KBM-7 (cell line): Measurements from ENCODE around the gene RNASEH2A.

Experiments used
- DNase-seq: peaks from one replicate; pipeline ENCODE4 v3.0.0-alpha.2; 2015
- in situ Hi-C: fragments of 300-500 bp; cut with MboI; formaldehyde crosslinking; loops from 2 replicates; pipeline ENCODE4 v1.14.3; 2020; ENCODE audit warnings: low sequenced_read_pairs, low pct_unique_long_range_greater_than_20kb, mixed read lengths

The RNASEH2A gene

GRCh38 chr19:12782174-12782423 is 24.3 kb upstream of the RNASEH2A start:
- in situ Hi-C loops, result no loop called here
- no peak for DNase-seq

- in situ Hi-C loops, result no loop called here
- DNase-seq, result peak; percentile 77
Measured at GRCh38 chr19:12782424-12783290, 23.7 kb upstream of the RNASEH2A start.

GRCh38 chr19:12783291-12783848 is 23.0 kb upstream of the RNASEH2A start:
- in situ Hi-C loops, result no loop called here
- DNase-seq, result no peak

GRCh38 chr19:12783849-12784393 is 22.5 kb upstream of the RNASEH2A start:
- no peak for DNase-seq
- in situ Hi-C loops, result no loop called here

DNA sequence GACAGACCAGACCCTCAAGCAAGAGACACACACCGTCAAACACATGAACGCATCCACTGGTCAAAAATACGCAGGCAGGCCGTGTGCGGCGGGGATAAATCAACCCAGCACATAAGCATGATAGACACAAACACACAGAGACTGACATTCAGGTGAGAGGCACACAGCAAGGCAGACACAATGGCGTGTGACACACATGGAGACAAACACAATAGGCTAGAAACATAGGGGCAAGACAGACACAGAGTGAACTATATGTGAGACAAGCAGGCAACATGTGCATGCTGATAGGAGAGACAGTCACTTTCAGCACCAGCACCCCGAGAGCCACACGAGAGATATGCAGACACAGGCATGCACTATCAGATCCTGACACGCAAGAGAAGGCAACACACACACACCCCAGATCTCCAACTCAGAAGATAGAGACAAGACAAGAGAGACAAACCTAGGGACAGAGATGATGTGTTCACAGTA is 22.0 kb upstream of the RNASEH2A start:
- in situ Hi-C loops, result no loop called here
- DNase-seq, result no peak

DNA sequence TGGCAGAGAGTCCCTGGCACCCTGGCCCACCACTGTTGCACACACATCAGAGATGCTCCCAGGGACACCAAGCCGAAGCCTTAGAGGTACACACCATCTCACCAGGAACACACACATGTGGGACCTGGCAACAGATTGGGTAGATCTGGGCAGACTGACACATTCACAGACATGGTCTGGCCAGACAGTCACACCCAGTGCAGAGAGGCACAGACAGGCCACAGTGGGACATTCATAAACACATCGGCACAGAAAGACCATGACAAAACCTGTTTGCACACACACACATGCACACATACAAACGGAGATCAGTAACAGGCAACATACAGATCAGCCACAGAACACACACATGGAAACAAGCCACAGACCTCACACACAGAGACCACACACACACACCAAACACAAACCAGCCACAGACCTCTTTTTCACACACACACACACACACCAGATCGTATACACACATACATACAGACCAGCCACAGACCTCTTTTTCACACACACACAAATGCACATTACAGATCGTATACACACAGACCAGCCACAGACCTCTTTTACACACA is 21.4 kb upstream of the RNASEH2A start:
- no peak for DNase-seq
- in situ Hi-C loops, result no loop called here

- in situ Hi-C loops, result no loop called here
- peak; percentile 62 for DNase-seq
Measured at GRCh38 chr19:12785431-12786031, 20.9 kb upstream of the RNASEH2A start.

- in situ Hi-C loops, result no loop called here
Measured at GRCh38 chr19:12786141-12786870, 20.1 kb upstream of the RNASEH2A start.

GRCh38 chr19:12786952-12787351 is 19.4 kb upstream of the RNASEH2A start:
- DNase-seq, result no peak
- in situ Hi-C loops, result no loop called here

More at GRCh38 chr19:12786141-12786870, 20.1 kb upstream of the RNASEH2A start:
- peak; percentile 67 for DNase-seq

DNA sequence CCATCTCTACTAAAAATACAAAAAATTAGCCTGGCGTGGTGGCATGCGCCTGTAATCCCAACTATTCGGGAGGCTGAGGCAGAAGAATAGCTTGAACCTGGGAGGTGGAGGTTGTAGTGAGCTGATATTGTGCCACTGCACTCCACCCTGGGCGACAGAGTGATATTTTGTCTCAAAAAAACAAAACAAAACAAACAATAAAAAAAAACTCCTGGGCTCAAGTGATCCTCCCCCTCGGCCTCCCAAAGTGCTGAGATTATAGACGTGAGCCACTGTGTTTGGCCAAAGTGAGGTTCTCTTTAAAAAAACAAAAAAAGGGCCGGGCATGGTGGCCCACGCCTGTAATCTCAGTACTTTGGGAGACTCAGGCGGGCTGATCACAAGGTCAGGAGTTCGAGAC is 18.9 kb upstream of the RNASEH2A start:
- in situ Hi-C loops, result no loop called here
- DNase-seq, result no peak

GRCh38 chr19:12788042-12788681 is 18.2 kb upstream of the RNASEH2A start:
- in situ Hi-C loops, result no loop called here
- no peak for DNase-seq

DNA sequence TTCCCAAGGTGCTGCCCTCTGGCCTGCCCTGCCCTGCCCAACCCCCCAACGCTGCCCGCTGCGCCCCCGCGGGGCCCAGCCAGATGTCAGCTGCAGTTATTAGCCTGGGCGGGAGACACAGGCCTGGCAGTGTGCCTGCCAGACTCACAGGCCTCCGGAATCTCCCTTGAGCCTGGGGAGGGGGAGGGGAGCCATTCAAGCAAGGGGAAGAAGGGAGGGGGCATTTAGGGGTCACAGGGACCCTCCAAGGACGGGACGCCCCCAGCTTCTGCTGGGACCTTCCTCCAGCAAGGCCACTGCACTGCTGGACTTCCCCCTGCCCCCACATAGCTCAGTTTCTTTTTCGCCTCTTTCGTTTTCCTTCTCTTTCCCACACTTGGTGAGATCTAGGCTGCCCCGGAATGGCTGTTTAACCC is 17.7 kb upstream of the RNASEH2A start:
- in situ Hi-C loops, result no loop called here
- peak; percentile 52 for DNase-seq

- in situ Hi-C loops, result no loop called here
- no peak for DNase-seq
Measured at GRCh38 chr19:12789098-12789903, 17.1 kb upstream of the RNASEH2A start.

- in situ Hi-C loops, result no loop called here
- peak; percentile 98 for DNase-seq
Measured at GRCh38 chr19:12789904-12790619, 16.3 kb upstream of the RNASEH2A start.

DNA sequence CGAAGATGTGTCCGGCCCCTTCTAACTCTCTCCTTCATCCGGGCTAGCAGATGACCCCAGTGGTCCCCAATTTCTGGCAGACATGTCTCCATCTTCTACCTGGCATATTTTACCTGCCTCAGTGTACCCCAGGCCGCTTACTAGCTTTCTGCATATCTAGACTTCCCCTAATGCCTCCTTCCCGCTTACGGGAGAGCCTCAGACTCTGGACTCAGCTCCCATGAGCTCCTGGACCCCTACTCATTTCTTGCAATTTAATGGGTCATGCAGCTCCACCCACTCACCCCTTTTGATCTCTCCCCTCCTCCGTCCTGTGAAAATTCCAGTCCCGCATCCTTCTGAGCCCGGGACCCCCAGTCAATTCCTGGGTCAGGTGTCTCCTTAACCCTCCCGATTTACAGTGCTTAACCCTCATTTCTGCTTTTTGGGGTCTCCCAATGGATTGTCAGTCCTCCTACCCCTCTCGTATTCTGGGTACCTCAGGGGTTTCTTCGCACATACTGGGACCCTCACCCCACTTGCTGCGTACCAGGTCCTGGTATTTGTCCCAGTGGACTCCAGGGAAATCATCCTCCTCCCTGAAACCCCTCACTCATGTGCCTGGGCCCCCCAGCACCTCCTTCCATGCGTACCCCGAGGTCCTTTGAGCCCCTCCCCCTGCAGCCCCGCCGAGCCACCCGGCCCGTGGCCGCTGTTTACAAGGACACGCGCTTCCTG is 15.6 kb upstream of the RNASEH2A start:
- in situ Hi-C loops, result no loop called here
- no peak for DNase-seq

- in situ Hi-C loops, result no loop called here
- DNase-seq, result peak; percentile 94
Measured at GRCh38 chr19:12791345-12792050, 14.9 kb upstream of the RNASEH2A start, which contains the start of gene JUNB. Gene JUNB (plus strand): TSS chr19:12791486. CDS start chr19:12791772, 286 bp downstream.
